ENCODE measurements around the gene TMEM145.
A peak's percentile ranks its signal among the peaks of the same experiment; 100 is the strongest.

TMEM145 gene

DNA sequence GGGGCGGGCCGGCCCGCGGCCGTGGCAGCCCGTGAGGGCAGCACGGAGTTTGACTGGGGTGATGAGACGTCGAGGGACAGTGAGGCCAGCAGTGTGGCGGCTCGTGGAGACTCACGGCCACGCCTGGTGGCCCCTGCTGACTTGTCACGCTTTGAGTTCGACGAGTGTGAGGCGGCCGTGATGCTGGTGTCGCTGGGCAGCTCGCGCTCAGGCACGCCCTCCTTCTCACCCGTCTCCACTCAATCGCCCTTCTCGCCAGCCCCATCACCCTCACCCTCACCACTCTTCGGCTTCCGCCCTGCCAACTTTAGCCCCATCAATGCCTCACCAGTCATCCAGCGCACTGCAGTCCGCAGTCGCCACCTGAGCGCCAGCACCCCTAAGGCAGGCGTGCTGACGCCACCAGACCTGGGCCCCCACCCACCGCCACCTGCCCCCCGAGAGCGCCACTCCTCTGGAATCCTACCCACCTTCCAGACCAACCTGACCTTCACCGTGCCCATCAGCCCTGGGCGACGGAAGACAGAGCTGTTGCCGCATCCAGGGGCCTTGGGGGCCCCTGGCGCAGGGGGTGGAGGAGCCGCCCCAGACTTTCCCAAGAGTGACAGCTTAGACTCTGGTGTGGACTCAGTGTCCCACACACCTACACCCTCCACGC lies 39.6 kb upstream of the TMEM145 start:
- H3K9me3 ChIP-seq: no peaks in the 10 kb centered on the region
- H3K4me1 ChIP-seq: peaks cover 4% of the 10 kb centered on the region; the same call in 1 of the 2 replicates
- in situ Hi-C loops (cut with MboI; ENCODE audit: low sequenced_read_pairs): no loop called here
- H3K27me3 ChIP-seq (ENCODE audit: low read depth): no peaks in the 10 kb centered on the region
- H3K36me3 ChIP-seq (replicated peaks): 0 out of 2 replicates have a peak, but pooled peaks cover 4% of the 10 kb centered on the region
- H3K4me3 ChIP-seq: no peak overlapping the region
- DNase-seq (ENCODE audit: low spot score in 2 of 2): no peak

DNA sequence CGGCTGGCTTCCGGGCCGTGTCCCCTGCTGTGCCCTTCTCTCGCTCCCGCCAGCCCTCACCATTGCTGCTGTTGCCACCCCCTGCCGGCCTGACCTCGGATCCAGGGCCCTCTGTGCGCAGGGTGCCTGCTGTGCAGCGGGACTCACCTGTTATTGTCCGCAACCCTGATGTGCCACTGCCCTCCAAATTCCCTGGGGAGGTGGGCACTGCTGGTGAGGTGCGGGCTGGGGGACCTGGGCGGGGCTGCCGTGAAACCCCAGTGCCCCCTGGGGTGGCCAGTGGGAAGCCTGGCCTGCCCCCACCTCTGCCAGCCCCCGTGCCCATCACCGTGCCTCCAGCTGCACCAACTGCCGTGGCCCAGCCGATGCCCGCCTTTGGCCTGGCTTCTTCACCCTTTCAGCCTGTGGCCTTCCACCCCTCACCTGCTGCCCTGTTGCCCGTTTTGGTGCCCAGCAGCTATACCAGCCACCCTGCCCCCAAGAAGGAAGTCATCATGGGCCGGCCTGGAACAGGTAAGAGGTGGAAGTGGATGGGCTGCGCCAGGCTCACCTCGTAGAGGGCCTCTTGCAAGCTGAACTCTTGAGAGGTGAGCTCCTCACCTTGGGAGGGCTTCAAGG lies 38.9 kb upstream of the TMEM145 start:
- Histone ChIP-seq H3K4me3 (no peak overlapping the region), H3K9me3 (no peaks in the 10 kb centered on the region), H3K36me3 (replicated peaks) (0 out of 2 replicates have a peak, but pooled peaks cover 4% of the 10 kb centered on the region), H3K27me3 (ENCODE audit: low read depth) (no peaks in the 10 kb centered on the region), H3K4me1 (peaks cover 4% of the 10 kb centered on the region; the same call in 1 of the 2 replicates)
- DNase-seq (ENCODE audit: low spot score in 2 of 2): no peak
- in situ Hi-C loops (cut with MboI; ENCODE audit: low sequenced_read_pairs): no loop called here

DNA sequence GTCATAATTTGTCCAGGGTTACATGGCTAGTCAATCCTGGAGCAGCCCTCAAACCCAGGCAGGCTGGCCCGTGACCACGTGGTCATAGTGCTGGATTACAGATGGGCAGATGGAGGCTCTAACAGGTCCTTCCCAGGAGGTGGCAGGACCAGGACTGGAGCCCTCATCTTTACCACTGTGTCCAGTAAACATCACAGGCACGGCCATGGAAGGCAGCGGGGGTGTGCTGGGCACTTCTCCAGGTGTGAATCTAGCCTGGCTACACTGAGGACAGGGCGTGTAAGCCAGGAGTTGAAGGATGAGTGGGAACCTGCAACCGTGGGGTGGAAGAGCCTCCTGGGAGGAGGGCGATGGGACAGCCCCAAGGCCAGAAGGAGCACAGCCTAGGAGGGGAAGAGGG lies 38.0 kb upstream of the TMEM145 start:
- Histone ChIP-seq H3K4me3 (no peak overlapping the region), H3K4me1 (peaks cover 3% of the 10 kb centered on the region; the same call in 1 of the 2 replicates), H3K27me3 (ENCODE audit: low read depth) (no peaks in the 10 kb centered on the region), H3K36me3 (replicated peaks) (0 out of 2 replicates have a peak, but pooled peaks cover 4% of the 10 kb centered on the region), H3K9me3 (no peaks in the 10 kb centered on the region)
- in situ Hi-C loops (cut with MboI; ENCODE audit: low sequenced_read_pairs): no loop called here
- DNase-seq (ENCODE audit: low spot score in 2 of 2): no peak

DNA sequence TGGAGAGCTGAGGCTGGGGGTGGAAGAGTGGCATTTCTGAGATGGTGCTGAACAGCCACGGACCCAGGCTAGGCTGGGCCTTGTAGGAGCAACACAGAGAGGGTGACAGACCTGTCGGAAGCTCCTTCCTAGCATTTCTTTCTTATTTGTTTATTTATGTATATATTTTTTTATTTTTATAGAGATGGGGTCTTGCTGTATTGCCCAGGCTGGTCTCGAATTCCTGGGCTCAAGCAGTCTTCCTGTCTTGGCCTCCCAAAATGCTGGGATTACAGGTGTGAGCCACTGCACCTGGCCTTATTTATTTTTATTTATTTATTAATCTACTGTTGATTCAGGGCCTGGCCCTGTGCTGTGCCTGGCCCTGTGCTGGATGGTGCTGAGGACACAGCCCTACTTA lies 37.6 kb upstream of the TMEM145 start:
- H3K4me1 ChIP-seq: 0 out of 2 replicates have a peak, but pooled peaks cover 2% of the 10 kb centered on the region
- in situ Hi-C loops (cut with MboI; ENCODE audit: low sequenced_read_pairs): no loop called here
- DNase-seq (ENCODE audit: low spot score in 2 of 2): no peak
- H3K27me3 ChIP-seq (ENCODE audit: low read depth): no peaks in the 10 kb centered on the region
- H3K36me3 ChIP-seq (replicated peaks): 0 out of 2 replicates have a peak, but pooled peaks cover 4% of the 10 kb centered on the region
- H3K9me3 ChIP-seq: no peaks in the 10 kb centered on the region
- H3K4me3 ChIP-seq: no peak overlapping the region

DNA sequence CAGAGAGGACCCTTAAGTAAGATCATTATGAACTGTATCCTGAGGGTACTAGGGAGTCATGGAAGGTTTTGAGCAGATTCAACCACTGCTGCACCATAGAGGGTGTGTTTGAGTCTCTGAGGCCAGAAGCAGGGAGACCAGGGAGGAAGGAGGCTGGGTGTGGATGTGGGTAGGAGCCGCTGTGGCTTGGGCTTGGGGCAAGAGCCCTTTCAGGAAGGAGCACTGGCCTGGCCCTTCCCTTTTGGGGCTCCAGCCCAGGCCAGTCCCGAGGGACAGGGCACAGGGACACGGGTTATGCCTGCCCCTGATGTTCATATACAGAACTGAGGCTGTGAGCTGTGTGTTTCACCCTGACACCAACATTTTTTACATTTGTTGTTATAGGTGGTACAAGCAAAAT lies 36.8 kb upstream of the TMEM145 start:
- Histone ChIP-seq H3K4me1 (peaks cover 5% of the 10 kb centered on the region), H3K36me3 (replicated peaks) (0 out of 2 replicates have a peak, but pooled peaks cover 4% of the 10 kb centered on the region), H3K27me3 (ENCODE audit: low read depth) (no peaks in the 10 kb centered on the region), H3K9me3 (no peaks in the 10 kb centered on the region), H3K4me3 (no peak overlapping the region)
- no peak for DNase-seq (ENCODE audit: low spot score in 2 of 2)
- in situ Hi-C loops (cut with MboI; ENCODE audit: low sequenced_read_pairs): no loop called here

DNA sequence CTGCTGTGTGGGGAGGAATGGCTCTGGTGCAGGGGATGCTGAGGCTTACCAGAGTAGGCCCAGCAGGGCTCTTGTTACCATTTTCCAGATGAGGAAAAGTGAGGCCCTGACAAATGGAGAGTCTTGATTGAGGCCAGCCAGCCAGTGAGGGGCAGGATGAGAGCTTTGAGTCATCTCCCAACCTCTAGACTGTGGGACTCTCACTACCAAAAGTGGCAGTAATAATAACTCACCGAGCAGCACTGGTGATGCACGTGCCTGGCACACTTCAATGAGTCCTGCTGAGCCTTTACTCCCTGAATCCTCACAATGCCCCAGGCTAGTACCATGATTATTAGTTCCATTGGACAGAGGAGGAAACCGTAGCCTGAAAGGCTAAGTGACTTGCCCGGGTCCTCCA lies 36.3 kb upstream of the TMEM145 start:
- 0 out of 2 replicates have a peak, but pooled peaks cover 4% of the 10 kb centered on the region for H3K36me3 ChIP-seq (replicated peaks)
- no peak overlapping the region for H3K4me3 ChIP-seq
- DNase-seq (ENCODE audit: low spot score in 2 of 2): no peak
- H3K27me3 ChIP-seq (ENCODE audit: low read depth): no peaks in the 10 kb centered on the region
- H3K9me3 ChIP-seq: no peaks in the 10 kb centered on the region
- in situ Hi-C loops (cut with MboI; ENCODE audit: low sequenced_read_pairs): no loop called here
- peaks cover 10% of the 10 kb centered on the region for H3K4me1 ChIP-seq

DNA sequence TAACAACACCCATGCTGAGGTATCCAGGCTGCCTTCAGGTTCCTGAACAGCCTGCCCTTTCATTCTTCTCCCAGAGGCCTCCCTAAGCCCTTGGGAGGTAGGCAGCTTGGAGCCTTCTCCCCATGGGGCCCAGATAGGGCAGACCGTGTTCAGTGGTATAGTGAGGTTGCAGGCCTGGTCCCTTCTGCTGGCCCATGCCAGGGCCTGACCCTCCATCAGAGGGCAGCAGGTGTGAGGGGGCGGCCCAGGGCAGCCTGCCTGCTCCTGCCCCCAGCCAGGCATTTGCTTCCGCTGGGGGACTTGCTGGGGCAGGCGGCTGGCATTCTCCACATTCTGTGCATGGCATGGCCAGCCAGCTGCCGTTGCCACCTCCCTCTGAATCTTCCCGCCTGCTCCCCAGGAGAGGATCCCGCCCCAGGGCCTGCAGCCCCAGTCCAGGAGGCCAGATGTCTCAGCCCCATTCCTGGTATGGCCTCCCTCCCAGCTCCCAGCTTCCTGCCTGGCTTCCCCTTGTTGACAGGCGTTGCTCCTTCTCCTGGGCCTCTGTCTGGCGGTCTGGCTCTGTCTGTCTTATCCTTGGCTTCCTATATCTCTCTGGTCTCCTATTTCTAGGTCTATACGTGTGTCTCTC lies 35.2 kb upstream of the TMEM145 start:
- Histone ChIP-seq H3K27me3 (ENCODE audit: low read depth) (no peaks in the 10 kb centered on the region), H3K36me3 (replicated peaks) (0 out of 2 replicates have a peak, but pooled peaks cover 4% of the 10 kb centered on the region), H3K9me3 (no peaks in the 10 kb centered on the region), H3K4me1 (peaks cover 18% of the 10 kb centered on the region), H3K4me3 (no peak overlapping the region)
- no peak for DNase-seq (ENCODE audit: low spot score in 2 of 2)
- in situ Hi-C loops (cut with MboI; ENCODE audit: low sequenced_read_pairs): no loop called here

DNA sequence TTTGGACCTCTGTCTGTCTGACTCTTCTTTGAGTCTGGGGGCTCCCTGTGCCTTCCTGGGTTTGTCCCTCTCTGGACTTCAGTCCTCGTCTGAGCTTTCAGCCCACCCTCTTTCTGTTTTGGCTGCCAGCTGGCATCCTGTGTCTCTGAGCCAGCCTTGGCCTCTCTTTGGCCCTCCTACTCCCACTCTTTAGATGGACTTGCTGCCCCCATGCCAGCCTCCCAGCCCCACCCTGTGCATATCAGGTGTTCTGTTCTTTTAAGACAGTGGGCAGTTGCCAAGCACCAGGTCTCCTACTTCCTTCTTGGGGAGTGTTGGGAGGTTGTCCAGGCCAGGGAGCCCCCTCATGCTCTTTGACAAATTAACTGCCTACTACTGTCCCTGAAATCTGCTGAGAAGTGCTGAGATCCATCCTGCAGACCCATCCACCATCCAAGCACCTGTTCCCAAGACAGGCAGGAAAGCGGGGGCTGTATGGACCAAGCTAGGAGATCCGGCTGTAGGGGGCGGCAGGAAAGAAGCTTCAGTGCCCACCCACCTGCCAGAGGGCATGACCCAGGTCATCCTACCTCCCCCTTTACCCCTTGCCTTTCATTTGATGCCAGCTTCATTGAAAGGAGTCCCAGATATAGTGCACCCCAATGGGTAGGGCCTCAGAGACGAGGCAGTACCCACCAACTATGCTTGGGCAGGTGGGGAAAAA lies 34.5 kb upstream of the TMEM145 start:
- 0 out of 2 replicates have a peak, but pooled peaks cover 4% of the 10 kb centered on the region for H3K36me3 ChIP-seq (replicated peaks)
- no peaks in the 10 kb centered on the region for H3K9me3 ChIP-seq
- in situ Hi-C loops (cut with MboI; ENCODE audit: low sequenced_read_pairs): no loop called here
- no peak overlapping the region for H3K4me3 ChIP-seq
- H3K4me1 ChIP-seq: peaks cover 24% of the 10 kb centered on the region
- no peak for DNase-seq (ENCODE audit: low spot score in 2 of 2)
- H3K27me3 ChIP-seq (ENCODE audit: low read depth): no peaks in the 10 kb centered on the region

DNA sequence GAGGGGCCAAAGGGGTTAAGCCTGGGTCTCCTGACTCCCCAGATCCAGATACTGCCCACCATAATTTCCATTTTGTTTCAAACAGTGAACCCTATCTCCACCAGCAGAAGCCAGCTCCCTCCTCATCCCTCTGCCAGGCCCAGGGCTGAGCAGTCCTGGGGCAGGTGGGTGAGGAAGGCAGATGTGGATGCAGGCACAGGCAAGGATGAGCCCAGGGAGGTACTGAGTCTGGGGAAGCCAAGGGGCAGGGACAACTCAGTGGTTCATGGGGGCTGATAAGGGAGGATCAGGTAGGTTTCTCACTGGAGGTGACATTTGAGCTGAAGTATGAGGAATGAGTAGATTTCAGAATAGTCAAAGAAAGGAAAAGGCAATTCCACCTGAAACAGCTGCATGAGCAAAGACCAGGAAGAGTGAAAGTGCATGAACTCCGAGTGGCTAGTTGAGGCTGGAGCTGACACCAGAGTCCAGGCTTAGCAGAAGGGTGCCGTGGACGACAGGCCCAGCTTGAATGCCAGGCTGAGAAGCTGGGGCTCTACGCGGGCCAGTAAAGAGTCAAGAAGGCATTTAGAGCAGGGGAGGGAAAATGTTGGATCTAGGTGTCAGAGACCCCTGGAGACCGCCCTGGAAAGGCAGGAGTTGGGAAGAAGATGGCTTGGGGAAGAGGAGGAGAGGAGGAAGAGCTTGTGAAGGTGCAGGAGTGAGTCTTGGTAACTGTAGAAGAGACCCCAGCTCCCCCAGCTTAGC lies 33.8 kb upstream of the TMEM145 start:
- peaks cover 24% of the 10 kb centered on the region for H3K4me1 ChIP-seq
- H3K36me3 ChIP-seq (replicated peaks): 0 out of 2 replicates have a peak, but pooled peaks cover 1% of the 10 kb centered on the region
- no peaks in the 10 kb centered on the region for H3K27me3 ChIP-seq (ENCODE audit: low read depth)
- in situ Hi-C loops (cut with MboI; ENCODE audit: low sequenced_read_pairs): no loop called here
- no peak for DNase-seq (ENCODE audit: low spot score in 2 of 2)
- H3K4me3 ChIP-seq: peak overlapping the region; percentile 73
- H3K9me3 ChIP-seq: no peaks in the 10 kb centered on the region

DNA sequence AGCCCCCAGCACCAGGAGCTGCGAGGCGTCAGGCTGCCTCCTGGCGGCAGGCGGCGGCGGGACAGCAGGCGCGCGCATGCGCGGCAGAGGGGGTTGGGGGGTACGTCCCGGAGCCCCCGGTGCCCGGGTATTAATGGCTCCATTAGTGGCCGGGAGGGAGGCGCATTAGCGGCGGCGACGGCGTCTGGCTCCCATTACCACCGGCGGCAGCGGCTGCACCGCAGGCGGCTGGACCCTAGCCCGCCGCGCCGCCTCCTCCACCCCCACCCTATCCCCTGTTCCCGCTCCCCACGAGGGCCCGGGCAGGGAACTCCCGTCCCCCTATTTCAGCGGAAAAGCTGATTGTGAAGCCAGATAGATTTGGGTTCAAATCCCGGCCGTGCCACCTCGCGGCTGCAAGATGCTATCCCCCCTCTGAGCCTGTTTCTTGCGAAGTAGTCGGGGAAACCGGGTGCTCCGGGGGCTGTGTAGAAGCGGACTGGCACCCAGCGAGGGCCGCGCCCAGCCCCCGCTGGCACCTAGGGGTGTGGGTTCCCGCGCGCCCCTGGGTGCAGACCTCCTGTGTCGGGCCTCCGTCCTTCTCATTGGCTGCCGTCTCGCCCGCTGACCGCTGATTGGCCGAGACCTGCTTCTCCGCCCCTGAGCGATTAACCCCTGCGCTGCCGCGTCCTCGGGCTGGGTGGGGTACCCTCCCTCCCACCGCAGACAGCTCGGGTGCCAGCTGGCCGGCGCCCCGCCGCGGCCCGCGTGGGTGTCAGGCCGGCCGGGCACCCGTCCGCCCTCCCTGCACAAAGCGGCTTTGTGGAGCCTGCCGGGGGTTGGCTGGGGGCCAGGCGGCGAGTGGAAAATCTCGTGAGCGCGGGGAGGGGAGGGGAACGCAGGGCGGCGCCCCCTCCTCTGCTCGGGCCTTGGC lies 33.0 kb upstream of the TMEM145 start:
- H3K4me3 ChIP-seq: peak overlapping the region; percentile 73
- H3K27me3 ChIP-seq (ENCODE audit: low read depth): no peaks in the 10 kb centered on the region
- no peaks in the 10 kb centered on the region for H3K9me3 ChIP-seq
- in situ Hi-C loops (cut with MboI; ENCODE audit: low sequenced_read_pairs): no loop called here
- H3K36me3 ChIP-seq (replicated peaks): no peaks in the 10 kb centered on the region
- peaks cover 28% of the 10 kb centered on the region for H3K4me1 ChIP-seq
- peak; percentile 88 to 96 for DNase-seq (ENCODE audit: low spot score in 2 of 2)

DNA sequence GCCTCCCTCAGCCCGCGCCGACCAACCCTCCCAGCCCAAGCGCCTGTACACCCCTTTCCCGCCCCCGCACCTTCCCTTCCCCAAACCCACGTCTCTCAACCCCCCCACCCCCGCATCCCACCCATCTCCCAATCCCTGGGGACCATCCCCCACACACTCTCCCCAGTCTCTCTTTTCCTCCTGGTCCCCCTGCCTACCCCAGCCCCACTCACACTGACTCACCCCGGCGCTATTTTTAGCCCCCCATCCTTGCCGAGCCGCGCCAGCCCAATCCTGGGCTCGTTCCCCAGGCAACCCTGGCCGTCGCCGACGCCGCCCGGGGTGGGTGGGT lies 32.3 kb upstream of the TMEM145 start:
- no peaks in the 10 kb centered on the region for H3K9me3 ChIP-seq
- H3K36me3 ChIP-seq (replicated peaks): no peaks in the 10 kb centered on the region
- in situ Hi-C loops (cut with MboI; ENCODE audit: low sequenced_read_pairs): no loop called here
- peaks cover 34% of the 10 kb centered on the region for H3K4me1 ChIP-seq
- DNase-seq (ENCODE audit: low spot score in 2 of 2): no peak
- no peaks in the 10 kb centered on the region for H3K27me3 ChIP-seq (ENCODE audit: low read depth)
- peak overlapping the region; percentile 73 for H3K4me3 ChIP-seq

DNA sequence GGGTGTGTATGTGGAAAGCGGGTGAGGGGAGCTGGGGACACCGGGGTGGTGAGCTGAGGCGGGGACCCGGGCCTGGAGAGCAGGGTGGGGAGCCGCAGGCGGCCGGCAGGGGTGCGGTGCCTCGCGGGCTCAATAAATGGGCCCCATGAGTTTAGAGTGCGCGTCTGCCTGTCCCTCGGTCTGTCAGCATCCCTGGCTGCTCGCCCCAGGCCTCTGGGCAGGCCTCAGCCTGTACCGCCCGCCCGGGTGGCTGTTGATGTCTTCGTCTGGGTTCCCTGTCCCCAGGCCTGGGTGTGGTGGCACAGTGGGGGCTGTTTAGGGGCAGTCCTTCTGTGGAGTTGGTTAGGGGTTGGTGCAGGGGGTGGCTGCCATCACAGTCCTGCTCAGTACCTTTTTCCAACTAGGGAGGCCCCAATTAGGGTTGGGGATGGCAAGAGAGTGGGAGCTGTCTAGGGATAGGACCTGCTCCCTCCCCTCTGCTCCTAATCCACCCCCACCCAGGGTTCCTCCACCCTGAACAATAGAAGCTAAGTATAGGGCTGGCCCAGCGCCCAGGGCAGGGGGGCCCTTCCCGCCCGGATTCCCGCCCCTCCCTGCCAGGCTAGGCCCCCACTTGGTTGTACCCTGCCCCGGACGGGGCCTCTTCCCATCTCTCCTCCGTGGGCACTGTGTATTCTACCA lies 31.8 kb upstream of the TMEM145 start:
- no peaks in the 10 kb centered on the region for H3K36me3 ChIP-seq (replicated peaks)
- DNase-seq (ENCODE audit: low spot score in 2 of 2): peak; percentile 36 to 70
- in situ Hi-C loops (cut with MboI; ENCODE audit: low sequenced_read_pairs): no loop called here
- peak overlapping the region; percentile 73 for H3K4me3 ChIP-seq
- no peaks in the 10 kb centered on the region for H3K27me3 ChIP-seq (ENCODE audit: low read depth)
- peaks cover 35% of the 10 kb centered on the region for H3K4me1 ChIP-seq
- no peaks in the 10 kb centered on the region for H3K9me3 ChIP-seq
